Measurements from ENCODE around the gene PCF11. TPM values are rescaled to one million over a fixed set of nuclear protein-coding genes. Genes with fewer than 3 reads are reported as not detected.

PCF11 gene
- total and polyA plus RNA-seq, 2 of the 13 experiments (the other 11 are each of a cell fraction or from before 2014, with no cell fraction given), result 40.3 to 47.7 TPM

- no peak for TF ChIP-seq ZNF510 (CRISPR knock-in tag; IDR thresholded peaks at IDR 0.05; ENCODE audit: low read depth)
- no peak; the same call in 1 of the 2 replicates for TF ChIP-seq MTF2 (CRISPR knock-in tag; IDR thresholded peaks at IDR 0.05; ENCODE audit: borderline replicate concordance)
- no peak for TF ChIP-seq ZNF263 (CRISPR knock-in tag; IDR thresholded peaks at IDR 0.05)
- no peak for TF ChIP-seq SNAI1 (CRISPR knock-in tag; IDR thresholded peaks at IDR 0.05; ENCODE audit: borderline replicate concordance)
- TF ChIP-seq U2AF1 (optimal IDR thresholded peaks at IDR 0.05; ENCODE audit: low read depth, low read length), result peak; percentile 12
- no peak for TF ChIP-seq ZNF224 (CRISPR knock-in tag; IDR thresholded peaks at IDR 0.05)
- TF ChIP-seq ZNF674 (CRISPR knock-in tag; IDR thresholded peaks at IDR 0.05; ENCODE audit: low read depth), result 0 out of 2 replicates have a peak, but pooled peaks have one; percentile 85
- TF ChIP-seq ZNF816 (CRISPR knock-in tag; IDR thresholded peaks at IDR 0.05; ENCODE audit: borderline replicate concordance), result peak; percentile 61; the same call in 1 of the 2 replicates
- TF ChIP-seq ERF (CRISPR knock-in tag; IDR thresholded peaks at IDR 0.05), result peak; percentile 73; the same call in 1 of the 2 replicates
- no peak for TF ChIP-seq ZFP62 (CRISPR knock-in tag; IDR thresholded peaks at IDR 0.05)
- TF ChIP-seq FOXJ3 (CRISPR knock-in tag; IDR thresholded peaks at IDR 0.05; ENCODE audit: borderline replicate concordance), result peak; percentile 84
- TF ChIP-seq XBP1 (CRISPR knock-in tag; IDR thresholded peaks at IDR 0.05), result no peak
- TF ChIP-seq ZBTB25 (CRISPR knock-in tag; IDR thresholded peaks at IDR 0.05), result peak; percentile 55; the same call in 1 of the 2 replicates
- no peak for TF ChIP-seq GTF3A (CRISPR knock-in tag; conservative IDR thresholded peaks at IDR 0.05)
- no peak for TF ChIP-seq ZNF432 (CRISPR knock-in tag; IDR thresholded peaks at IDR 0.05; ENCODE audit: borderline replicate concordance)
- no peak for TF ChIP-seq PREB (CRISPR knock-in tag; IDR thresholded peaks at IDR 0.05)
- TF ChIP-seq PATZ1 (CRISPR knock-in tag; IDR thresholded peaks at IDR 0.05), result peak; percentile 72
- TF ChIP-seq MEF2D (CRISPR knock-in tag; IDR thresholded peaks at IDR 0.05), result no peak; the same call in 1 of the 2 replicates
- TF ChIP-seq ZNF781 (CRISPR knock-in tag; IDR thresholded peaks at IDR 0.05; ENCODE audit: borderline replicate concordance, not compliant biosample characterization), result no peak
- TF ChIP-seq IRF1 (CRISPR knock-in tag; IDR thresholded peaks at IDR 0.05; ENCODE audit: low read depth), result no peak; the same call in 1 of the 2 replicates
- no peak for TF ChIP-seq LRRFIP1 (CRISPR knock-in tag; conservative IDR thresholded peaks at IDR 0.05)
Measured at GRCh38 chr11:83193315-83194280, 36.7 kb downstream of the PCF11 start, which contains the start of gene ANKRD42 (continued).
